ENCODE results near the gene KIF27.
"Not testable (repeated sequence)": the region's sequence is repeated elsewhere in the genome, so short reads cannot be mapped to it uniquely, and the experiment has no call there.

KIF27 gene

GRCh38 chr9:83894301-83894700 is 26.9 kb downstream of the KIF27 start:
- not testable (repeated sequence) for H3K36me3 ChIP-seq (replicated peaks in 1 of 2; ENCODE audit: control insufficient read depth in 2 of 2, insufficient read depth in 2 of 2, low read length in 2 of 2); H2BK12ac ChIP-seq (ENCODE audit: low read length); H4K91ac ChIP-seq (ENCODE audit: low read depth, low read length, poor library complexity); H3K79me1 ChIP-seq (ENCODE audit: low read depth, low read length); H3K4ac ChIP-seq (ENCODE audit: low read length); H3K9me3 ChIP-seq (replicated peaks in 1 of 2; ENCODE audit: control insufficient read depth in 2 of 2, insufficient read depth in 1 of 2, low read depth in 1 of 2, low read length in 2 of 2); H3K27ac ChIP-seq (replicated peaks; ENCODE audit: low read length); H3K23ac ChIP-seq (ENCODE audit: low read depth, low read length, poor library complexity); H2BK120ac ChIP-seq (ENCODE audit: low read depth, low read length); H3K14ac ChIP-seq (ENCODE audit: low read length); DNase-seq (ENCODE audit: low spot score); H3K9ac ChIP-seq (ENCODE audit: low read depth, low read length, poor library complexity); H4K8ac ChIP-seq (ENCODE audit: low read depth, low read length); H2BK5ac ChIP-seq (ENCODE audit: low read length); H2AFZ ChIP-seq (ENCODE audit: low read length); H2BK15ac ChIP-seq (ENCODE audit: low read length); H3K4me1 ChIP-seq (ENCODE audit: control insufficient read depth in 2 of 2, insufficient read depth in 1 of 2, low read depth in 1 of 2, low read length in 2 of 2); H3K4me3 ChIP-seq (ENCODE audit: low read length in 2 of 2); H3K18ac ChIP-seq (ENCODE audit: low read length); H3K4me2 ChIP-seq (ENCODE audit: insufficient read depth, low read length, poor library complexity, severe bottlenecking); H3K27me3 ChIP-seq (ENCODE audit: control insufficient read depth in 3 of 3, insufficient read depth in 3 of 3, low read depth in 1 of 3, low read length in 3 of 3); H2AK5ac ChIP-seq (ENCODE audit: low read depth, low read length)
- WGBS, 2 donors (ENCODE audit: extremely low coverage in 2 of 2, insufficient read length in 2 of 2, insufficient replicate concordance in 1 of 2): no CpG with 5 or more reads among the region's 2 CpGs

GRCh38 chr9:83886498-83886897 is 34.7 kb downstream of the KIF27 start:
- whole genome bisulfite sequencing, 2 donors (ENCODE audit: extremely low coverage in 2 of 2, insufficient read length in 2 of 2, insufficient replicate concordance in 1 of 2): no CpG with 5 or more reads among the region's 2 CpGs
- not testable (repeated sequence) for H2BK5ac ChIP-seq (ENCODE audit: low read length); H3K79me1 ChIP-seq (ENCODE audit: low read depth, low read length); H3K14ac ChIP-seq (ENCODE audit: low read length); H3K23ac ChIP-seq (ENCODE audit: low read depth, low read length, poor library complexity); H3K4me2 ChIP-seq (ENCODE audit: insufficient read depth, low read length, poor library complexity, severe bottlenecking); H3K27me3 ChIP-seq (ENCODE audit: control insufficient read depth in 3 of 3, insufficient read depth in 3 of 3, low read depth in 1 of 3, low read length in 3 of 3); H3K18ac ChIP-seq (ENCODE audit: low read length); H3K36me3 ChIP-seq (replicated peaks in 1 of 2; ENCODE audit: control insufficient read depth in 2 of 2, insufficient read depth in 2 of 2, low read length in 2 of 2); H2BK12ac ChIP-seq (ENCODE audit: low read length); H2BK15ac ChIP-seq (ENCODE audit: low read length); H4K91ac ChIP-seq (ENCODE audit: low read depth, low read length, poor library complexity); H3K4ac ChIP-seq (ENCODE audit: low read length); H2BK120ac ChIP-seq (ENCODE audit: low read depth, low read length); H3K9me3 ChIP-seq (replicated peaks in 1 of 2; ENCODE audit: control insufficient read depth in 2 of 2, insufficient read depth in 1 of 2, low read depth in 1 of 2, low read length in 2 of 2); H2AK5ac ChIP-seq (ENCODE audit: low read depth, low read length); H2AFZ ChIP-seq (ENCODE audit: low read length); H3K9ac ChIP-seq (ENCODE audit: low read depth, low read length, poor library complexity); DNase-seq (ENCODE audit: low spot score); H4K8ac ChIP-seq (ENCODE audit: low read depth, low read length); H3K4me3 ChIP-seq (ENCODE audit: low read length in 2 of 2); H3K27ac ChIP-seq (replicated peaks; ENCODE audit: low read length); H3K4me1 ChIP-seq (ENCODE audit: control insufficient read depth in 2 of 2, insufficient read depth in 1 of 2, low read depth in 1 of 2, low read length in 2 of 2)

GRCh38 chr9:83885559-83886240 is 35.5 kb downstream of the KIF27 start:
- not testable (repeated sequence) for H3K4me1 ChIP-seq (ENCODE audit: control insufficient read depth in 2 of 2, insufficient read depth in 1 of 2, low read depth in 1 of 2, low read length in 2 of 2); H3K23ac ChIP-seq (ENCODE audit: low read depth, low read length, poor library complexity); H3K14ac ChIP-seq (ENCODE audit: low read length); H3K79me1 ChIP-seq (ENCODE audit: low read depth, low read length); H3K18ac ChIP-seq (ENCODE audit: low read length); H2AFZ ChIP-seq (ENCODE audit: low read length); H3K4me3 ChIP-seq (ENCODE audit: low read length in 2 of 2); H4K8ac ChIP-seq (ENCODE audit: low read depth, low read length); H2BK12ac ChIP-seq (ENCODE audit: low read length); H3K9me3 ChIP-seq (replicated peaks in 1 of 2; ENCODE audit: control insufficient read depth in 2 of 2, insufficient read depth in 1 of 2, low read depth in 1 of 2, low read length in 2 of 2); H3K27me3 ChIP-seq (ENCODE audit: control insufficient read depth in 3 of 3, insufficient read depth in 3 of 3, low read depth in 1 of 3, low read length in 3 of 3); H4K91ac ChIP-seq (ENCODE audit: low read depth, low read length, poor library complexity); DNase-seq (ENCODE audit: low spot score); H3K4me2 ChIP-seq (ENCODE audit: insufficient read depth, low read length, poor library complexity, severe bottlenecking); H3K9ac ChIP-seq (ENCODE audit: low read depth, low read length, poor library complexity); H2BK15ac ChIP-seq (ENCODE audit: low read length); H2AK5ac ChIP-seq (ENCODE audit: low read depth, low read length); H3K27ac ChIP-seq (replicated peaks; ENCODE audit: low read length); H2BK120ac ChIP-seq (ENCODE audit: low read depth, low read length); H2BK5ac ChIP-seq (ENCODE audit: low read length); H3K4ac ChIP-seq (ENCODE audit: low read length); H3K36me3 ChIP-seq (replicated peaks in 1 of 2; ENCODE audit: control insufficient read depth in 2 of 2, insufficient read depth in 2 of 2, low read length in 2 of 2)
- no CpG with 5 or more reads among the region's 3 CpGs for WGBS, 2 donors (ENCODE audit: extremely low coverage in 2 of 2, insufficient read length in 2 of 2, insufficient replicate concordance in 1 of 2)

- H3K4me1 ChIP-seq (ENCODE audit: control insufficient read depth in 2 of 2, insufficient read depth in 1 of 2, low read depth in 1 of 2, low read length in 2 of 2); H3K9ac ChIP-seq (ENCODE audit: low read depth, low read length, poor library complexity); H2BK12ac ChIP-seq (ENCODE audit: low read length); H3K27ac ChIP-seq (replicated peaks; ENCODE audit: low read length); H3K36me3 ChIP-seq (replicated peaks in 1 of 2; ENCODE audit: control insufficient read depth in 2 of 2, insufficient read depth in 2 of 2, low read length in 2 of 2); H3K14ac ChIP-seq (ENCODE audit: low read length); H2BK15ac ChIP-seq (ENCODE audit: low read length); H3K4me2 ChIP-seq (ENCODE audit: insufficient read depth, low read length, poor library complexity, severe bottlenecking); H3K9me3 ChIP-seq (replicated peaks in 1 of 2; ENCODE audit: control insufficient read depth in 2 of 2, insufficient read depth in 1 of 2, low read depth in 1 of 2, low read length in 2 of 2); H2BK120ac ChIP-seq (ENCODE audit: low read depth, low read length); H4K8ac ChIP-seq (ENCODE audit: low read depth, low read length); DNase-seq (ENCODE audit: low spot score); H2AFZ ChIP-seq (ENCODE audit: low read length); H3K18ac ChIP-seq (ENCODE audit: low read length); H3K23ac ChIP-seq (ENCODE audit: low read depth, low read length, poor library complexity); H3K79me1 ChIP-seq (ENCODE audit: low read depth, low read length); H3K27me3 ChIP-seq (ENCODE audit: control insufficient read depth in 3 of 3, insufficient read depth in 3 of 3, low read depth in 1 of 3, low read length in 3 of 3); H2BK5ac ChIP-seq (ENCODE audit: low read length); H4K91ac ChIP-seq (ENCODE audit: low read depth, low read length, poor library complexity); H3K4me3 ChIP-seq (ENCODE audit: low read length in 2 of 2); H2AK5ac ChIP-seq (ENCODE audit: low read depth, low read length); H3K4ac ChIP-seq (ENCODE audit: low read length): not testable (repeated sequence)
- no CpG with 5 or more reads among the region's 6 CpGs for WGBS, 2 donors (ENCODE audit: extremely low coverage in 2 of 2, insufficient read length in 2 of 2, insufficient replicate concordance in 1 of 2)
Observed at GRCh38 chr9:83881687-83882408, 39.4 kb downstream of the KIF27 start.
